SJCRH30 (cell line): ENCODE results near the gene PTPN14. TPM values are rescaled to one million over a fixed set of nuclear protein-coding genes. Genes with fewer than 3 reads are reported as not detected.

Source experiments
- DNase-seq, 2 experiments: peaks; one replicate each; pipeline ENCODE4 v3.0.0-alpha.2; 2015 to 2020
- H3K27ac ChIP-seq: fragments of 250-450 bp; sonication (Bioruptor Pico); 2 replicates; pipeline ENCODE4 v1.5.1; 2020; ENCODE audit warnings: mild to moderate bottlenecking, moderate library complexity
- H3K27me3 ChIP-seq: fragments of 250-450 bp; sonication (Bioruptor Pico); 2 replicates; pipeline ENCODE4 v1.5.1; 2020; ENCODE audit warnings: mild to moderate bottlenecking, moderate library complexity
- H3K36me3 ChIP-seq: fragments of 250-450 bp; sonication (Bioruptor Pico); 2 replicates; pipeline ENCODE4 v1.5.1; 2020; ENCODE audit warnings: mild to moderate bottlenecking, moderate library complexity
- H3K4me1 ChIP-seq: fragments of 250-450 bp; sonication (Bioruptor Pico); 2 replicates; pipeline ENCODE4 v1.5.1; 2020; ENCODE audit warnings: mild to moderate bottlenecking, moderate library complexity
- H3K4me3 ChIP-seq: fragments of 250-450 bp; sonication (Bioruptor Pico); 2 replicates; pipeline ENCODE4 v1.5.1; 2020; ENCODE audit warnings: mild to moderate bottlenecking, moderate library complexity
- H3K9me3 ChIP-seq: fragments of 250-450 bp; sonication (Bioruptor Pico); replicated peaks from 2 replicates; pipeline ENCODE4 v1.5.1; 2020; ENCODE audit warnings: mild to moderate bottlenecking, moderate library complexity
- total RNA-seq: library from RNA; depleted of rRNA; stranded (reverse); fragments of >200 nt; shearing (Covaris generic); gene quantifications from 2 replicates; pipeline ENCODE4 v1.2.3, GENCODE V29; 2014

Gene PTPN14
- total RNA-seq, 1 experiment from 2014 or later: 24.3 TPM

- DNase-seq: no peak
- Histone ChIP-seq H3K4me1 (no peaks in the 10 kb centered on the region), H3K27me3 (no peaks in the 10 kb centered on the region), H3K9me3 (no peaks in the 10 kb centered on the region), H3K4me3 (no peak overlapping the region), H3K36me3 (peaks cover 35% of the 10 kb centered on the region), H3K27ac (no peak overlapping the region)
Observed at GRCh38 chr1:214360525-214361164, 190.8 kb downstream of the PTPN14 start.

DNA sequence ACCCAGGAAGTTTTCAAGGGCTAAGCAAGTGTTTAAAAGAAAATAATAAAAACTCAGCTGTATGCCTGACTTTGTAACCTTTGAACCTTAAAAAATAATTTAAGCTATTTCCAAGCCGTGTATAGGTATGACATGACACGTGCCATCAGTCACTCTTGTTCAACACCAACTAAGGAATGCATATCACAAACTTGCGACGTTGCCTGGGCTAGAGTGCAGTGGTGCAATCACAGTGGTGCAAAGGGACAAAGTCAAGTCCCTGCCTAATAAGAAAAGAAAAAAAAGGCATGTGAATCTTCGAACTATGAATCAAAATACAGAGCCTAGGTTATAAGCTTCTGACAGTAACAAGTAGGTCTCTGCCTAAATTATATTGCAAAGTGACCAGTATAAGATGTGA is 191.3 kb downstream of the PTPN14 start:
- no peaks in the 10 kb centered on the region for H3K27me3 ChIP-seq
- H3K4me1 ChIP-seq: no peaks in the 10 kb centered on the region
- DNase-seq: no peak
- H3K9me3 ChIP-seq: no peaks in the 10 kb centered on the region
- no peak overlapping the region for H3K27ac ChIP-seq
- H3K36me3 ChIP-seq: peaks cover 31% of the 10 kb centered on the region
- no peak overlapping the region for H3K4me3 ChIP-seq

DNA sequence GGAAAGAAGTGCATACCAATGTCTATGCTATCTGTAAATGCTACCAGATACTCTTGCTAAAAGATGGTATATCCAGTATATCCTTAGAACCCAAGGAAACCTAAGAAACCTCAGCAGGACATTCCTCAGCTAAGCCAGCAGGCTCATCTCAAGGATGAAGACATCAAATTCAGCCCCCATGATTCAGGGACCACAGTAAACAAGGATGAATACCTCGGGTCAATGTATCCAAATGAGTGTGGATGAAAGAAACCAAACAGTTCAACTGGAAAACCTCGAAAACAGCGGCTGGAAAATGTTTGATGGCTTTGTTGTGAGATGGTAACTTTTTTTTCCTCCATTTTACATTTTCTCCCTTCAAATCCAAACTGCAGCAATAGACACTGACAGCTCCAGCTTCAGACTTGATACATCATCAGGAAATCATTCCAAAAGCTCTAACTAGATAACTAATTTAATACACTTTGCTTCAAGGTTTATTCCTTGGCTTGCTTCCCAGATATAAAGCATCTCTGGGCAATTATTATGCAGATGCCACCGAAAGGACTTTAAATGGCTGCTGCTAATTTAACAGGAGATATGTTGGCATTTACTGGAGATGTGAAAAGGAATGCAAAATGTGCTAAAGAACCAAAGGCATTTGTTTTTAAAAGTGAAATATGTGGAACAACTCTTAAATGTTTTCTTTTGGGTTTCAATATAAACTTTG is 196.8 kb downstream of the PTPN14 start:
- no peak for DNase-seq
- Histone ChIP-seq H3K27me3 (no peaks in the 10 kb centered on the region), H3K4me3 (no peak overlapping the region), H3K4me1 (peaks cover 11% of the 10 kb centered on the region), H3K36me3 (peaks cover 22% of the 10 kb centered on the region; the same call in 1 of the 2 replicates), H3K9me3 (no peaks in the 10 kb centered on the region), H3K27ac (no peak overlapping the region)

GRCh38 chr1:214352838-214353237 is 198.6 kb downstream of the PTPN14 start:
- H3K9me3 ChIP-seq: no peaks in the 10 kb centered on the region
- H3K4me3 ChIP-seq: no peak overlapping the region
- H3K27me3 ChIP-seq: no peaks in the 10 kb centered on the region
- H3K4me1 ChIP-seq: peaks cover 16% of the 10 kb centered on the region
- no peak for DNase-seq
- no peak overlapping the region for H3K27ac ChIP-seq
- H3K36me3 ChIP-seq: peaks cover 21% of the 10 kb centered on the region

DNA sequence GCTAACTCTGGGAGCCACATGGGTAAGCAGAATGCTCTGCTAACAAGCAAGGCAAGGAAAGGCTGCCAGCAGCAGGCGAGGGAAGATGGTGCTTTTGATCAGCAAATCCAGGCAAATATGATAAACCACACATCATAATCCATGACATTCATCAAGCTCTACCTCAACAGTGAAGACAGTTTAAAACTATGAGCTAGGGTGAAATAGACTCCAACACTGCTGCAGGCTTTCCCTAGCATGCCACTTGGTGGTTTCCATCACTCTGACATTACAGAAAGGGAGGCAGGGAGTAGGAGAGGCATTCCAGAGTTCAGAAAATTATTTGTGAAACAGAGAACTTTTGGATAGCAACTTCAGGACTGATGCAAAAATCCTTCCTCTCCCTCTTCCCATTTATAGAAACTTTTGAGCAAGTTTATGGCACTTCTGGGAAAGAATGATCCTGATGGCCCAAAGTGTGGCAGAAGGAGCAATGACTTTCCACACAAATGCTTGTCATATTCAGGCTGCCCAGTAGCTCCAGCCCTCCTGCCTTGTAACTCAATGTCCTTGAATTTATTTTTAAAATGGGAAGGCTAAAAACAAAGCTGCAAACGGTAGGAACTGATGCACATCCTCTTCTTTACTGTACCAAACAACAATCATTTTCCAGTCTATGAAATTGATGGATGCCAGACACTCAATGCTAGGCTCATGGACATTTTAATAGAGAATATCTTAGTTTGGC is 199.7 kb downstream of the PTPN14 start:
- Histone ChIP-seq H3K4me1 (peaks cover 16% of the 10 kb centered on the region), H3K36me3 (peaks cover 25% of the 10 kb centered on the region), H3K9me3 (no peaks in the 10 kb centered on the region), H3K27ac (no peak overlapping the region), H3K4me3 (no peak overlapping the region), H3K27me3 (no peaks in the 10 kb centered on the region)
- DNase-seq: peak; percentile 38 to 47

DNA sequence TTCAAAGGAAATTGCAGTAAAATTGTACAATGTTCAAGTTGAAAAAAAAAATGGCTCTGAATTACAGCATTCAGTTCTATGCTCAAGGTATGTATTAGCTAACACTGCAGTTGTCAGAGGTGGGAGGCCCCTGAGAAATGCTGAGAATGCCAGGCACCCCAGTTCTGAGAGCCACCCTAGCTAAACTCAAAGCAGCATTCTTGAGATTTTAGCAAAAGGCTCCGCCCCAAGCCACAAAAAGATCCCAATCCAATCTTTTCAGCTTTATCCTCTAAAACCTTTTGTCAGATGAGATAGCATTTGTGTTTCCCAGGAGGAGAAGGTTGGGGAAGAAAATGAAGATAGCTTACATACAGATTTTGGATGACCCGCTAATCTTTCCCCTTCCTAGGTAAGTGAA is 201.6 kb downstream of the PTPN14 start:
- Histone ChIP-seq H3K9me3 (peaks cover 5% of the 10 kb centered on the region; the same call in 1 of the 2 replicates), H3K4me3 (no peak overlapping the region), H3K36me3 (peaks cover 29% of the 10 kb centered on the region), H3K27me3 (no peaks in the 10 kb centered on the region), H3K4me1 (peaks cover 16% of the 10 kb centered on the region), H3K27ac (peak overlapping the region; percentile 16)
- DNase-seq: peak; percentile 28 to 39

DNA sequence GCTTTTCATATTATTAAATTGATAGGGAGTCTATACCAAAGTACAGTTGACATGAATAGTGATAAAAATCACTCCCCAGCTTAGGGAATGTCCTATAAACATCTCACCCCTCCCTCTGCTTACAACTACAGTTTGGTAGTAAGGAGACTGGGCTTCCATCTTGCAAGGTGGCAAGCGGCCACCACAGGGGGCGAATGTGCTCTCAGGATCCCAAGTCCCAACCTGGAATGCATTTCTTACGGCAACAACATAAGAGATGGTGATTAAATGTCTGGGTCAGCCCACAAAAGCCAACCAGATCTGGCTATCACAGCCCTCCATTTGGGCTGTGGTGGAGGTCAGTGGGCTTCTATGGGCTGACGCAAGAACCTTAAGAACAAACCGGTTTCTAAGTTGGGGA is 202.4 kb downstream of the PTPN14 start:
- Histone ChIP-seq H3K27me3 (no peaks in the 10 kb centered on the region), H3K4me1 (peaks cover 16% of the 10 kb centered on the region), H3K27ac (no peak overlapping the region), H3K36me3 (peaks cover 32% of the 10 kb centered on the region), H3K4me3 (no peak overlapping the region), H3K9me3 (peaks cover 5% of the 10 kb centered on the region; the same call in 1 of the 2 replicates)
- DNase-seq: no peak

GRCh38 chr1:214344897-214345296 is 206.5 kb downstream of the PTPN14 start:
- no peak overlapping the region for H3K27ac ChIP-seq
- H3K36me3 ChIP-seq: peaks cover 31% of the 10 kb centered on the region
- peaks cover 8% of the 10 kb centered on the region for H3K4me1 ChIP-seq
- H3K9me3 ChIP-seq: peaks cover 5% of the 10 kb centered on the region; the same call in 1 of the 2 replicates
- H3K4me3 ChIP-seq: no peak overlapping the region
- H3K27me3 ChIP-seq: no peaks in the 10 kb centered on the region
- DNase-seq: no peak

- H3K36me3 ChIP-seq: peaks cover 25% of the 10 kb centered on the region
- no peaks in the 10 kb centered on the region for H3K27me3 ChIP-seq
- no peak overlapping the region for H3K4me3 ChIP-seq
- H3K4me1 ChIP-seq: no peaks in the 10 kb centered on the region
- no peak for DNase-seq
- peaks cover 5% of the 10 kb centered on the region; the same call in 1 of the 2 replicates for H3K9me3 ChIP-seq
- H3K27ac ChIP-seq: no peak overlapping the region
Observed at GRCh38 chr1:214342525-214342924, 208.9 kb downstream of the PTPN14 start.

- peaks cover 5% of the 10 kb centered on the region; the same call in 1 of the 2 replicates for H3K9me3 ChIP-seq
- no peak for DNase-seq
- H3K4me1 ChIP-seq: no peaks in the 10 kb centered on the region
- H3K4me3 ChIP-seq: no peak overlapping the region
- H3K27ac ChIP-seq: no peak overlapping the region
- H3K36me3 ChIP-seq: peaks cover 20% of the 10 kb centered on the region
- no peaks in the 10 kb centered on the region for H3K27me3 ChIP-seq
Observed at GRCh38 chr1:214341932-214342331, 209.5 kb downstream of the PTPN14 start.

- Histone ChIP-seq H3K36me3 (peaks cover 16% of the 10 kb centered on the region), H3K27me3 (no peaks in the 10 kb centered on the region), H3K4me1 (no peaks in the 10 kb centered on the region), H3K9me3 (peaks cover 5% of the 10 kb centered on the region; the same call in 1 of the 2 replicates), H3K27ac (no peak overlapping the region), H3K4me3 (no peak overlapping the region)
- DNase-seq: no peak
Observed at GRCh38 chr1:214341459-214341858, 209.9 kb downstream of the PTPN14 start.

GRCh38 chr1:214338212-214338611 is 213.2 kb downstream of the PTPN14 start:
- no peak overlapping the region for H3K27ac ChIP-seq
- no peaks in the 10 kb centered on the region for H3K4me1 ChIP-seq
- no peak for DNase-seq
- H3K36me3 ChIP-seq: no peaks in the 10 kb centered on the region
- H3K4me3 ChIP-seq: no peak overlapping the region
- H3K27me3 ChIP-seq: no peaks in the 10 kb centered on the region
- no peaks in the 10 kb centered on the region for H3K9me3 ChIP-seq

GRCh38 chr1:214337511-214337910 is 213.9 kb downstream of the PTPN14 start:
- Histone ChIP-seq H3K4me1 (no peaks in the 10 kb centered on the region), H3K9me3 (no peaks in the 10 kb centered on the region), H3K27me3 (no peaks in the 10 kb centered on the region), H3K27ac (no peak overlapping the region), H3K36me3 (no peaks in the 10 kb centered on the region), H3K4me3 (no peak overlapping the region)
- no peak for DNase-seq

GRCh38 chr1:214337015-214337414 is 214.4 kb downstream of the PTPN14 start:
- Histone ChIP-seq H3K36me3 (no peaks in the 10 kb centered on the region), H3K9me3 (no peaks in the 10 kb centered on the region), H3K4me1 (no peaks in the 10 kb centered on the region), H3K27ac (no peak overlapping the region), H3K4me3 (no peak overlapping the region), H3K27me3 (no peaks in the 10 kb centered on the region)
- DNase-seq: peak in 1 of 2 experiments; percentile 35

DNA sequence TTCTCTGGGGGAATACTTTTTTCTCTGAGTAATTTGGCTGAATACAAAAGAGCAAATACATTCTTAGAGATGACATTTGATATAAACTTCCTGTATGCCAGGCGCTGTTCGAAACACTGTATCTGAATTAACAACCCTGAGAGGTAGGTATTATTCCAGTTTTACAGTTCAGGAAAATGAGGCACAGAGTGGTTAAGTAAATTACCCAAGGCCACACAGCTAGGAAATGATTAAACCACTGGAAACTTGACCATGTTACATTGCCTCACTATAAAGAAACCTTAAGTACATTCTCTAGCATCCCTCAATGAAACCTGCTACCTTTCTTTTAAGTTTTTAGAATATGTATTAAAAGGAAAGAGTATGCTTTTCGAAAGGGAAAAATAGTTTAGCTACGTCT is 215.8 kb downstream of the PTPN14 start:
- H3K27ac ChIP-seq: no peak overlapping the region

More for the DNA sequence above, 215.8 kb downstream of the PTPN14 start:
- no peaks in the 10 kb centered on the region for H3K36me3 ChIP-seq
- H3K4me3 ChIP-seq: no peak overlapping the region
- no peak for DNase-seq
- no peaks in the 10 kb centered on the region for H3K9me3 ChIP-seq
- H3K4me1 ChIP-seq: no peaks in the 10 kb centered on the region
- H3K27me3 ChIP-seq: no peaks in the 10 kb centered on the region
